IgD-negative memory B cell (primary cell): ENCODE measurements around the gene MARK1. TPM values are rescaled to one million over a fixed set of nuclear protein-coding genes. Genes with fewer than 3 reads are reported as not detected.

Experiments used
- polyA plus RNA-seq: library from polyadenylated mRNA; unstranded; fragments of 300-500 nt; fragmentation: Illumina TruSeq; gene quantifications from one replicate; pipeline ENCODE4 v1.2.3, GENCODE V29; 2021

The MARK1 gene
- polyA plus RNA-seq, 1 donor from 2014 or later: 0.51 TPM

Other genes with a start within 250 kb of the MARK1 start
- 13.7 TPM for gene C1orf115, start 162.2 kb downstream of the MARK1 start, polyA plus RNA-seq
- gene MTARC2, start 220.2 kb downstream of the MARK1 start, polyA plus RNA-seq: 11.4 TPM